Muscle layer of colon (tissue), 2 donors: ENCODE measurements around the gene CMAS.

ENCODE experiments used
- H3K27ac ChIP-seq: one replicate; pipeline ENCODE4 v1.7.0; 2013; ENCODE audit warnings: low read depth, mild to moderate bottlenecking, low read length, moderate library complexity
- H3K27me3 ChIP-seq, 2 donors: one replicate each; pipeline ENCODE4 v1.7.0; 2013; ENCODE audit warnings: low read length in 2 of 2, mild to moderate bottlenecking in 2 of 2; ENCODE audit not compliant: insufficient read depth in 2 of 2, control insufficient read depth in 1 of 2
- H3K36me3 ChIP-seq: one replicate; pipeline ENCODE4 v1.7.0; 2013; ENCODE audit warnings: mild to moderate bottlenecking, low read length; ENCODE audit not compliant: insufficient read depth
- H3K4me1 ChIP-seq: one replicate; pipeline ENCODE4 v1.7.0; 2013; ENCODE audit warnings: mild to moderate bottlenecking, low read length; ENCODE audit not compliant: insufficient read depth
- H3K4me3 ChIP-seq, 2 donors: one replicate each; pipeline ENCODE4 v1.7.0; 2013; ENCODE audit warnings: low read length in 2 of 2, low read depth in 1 of 2, mild to moderate bottlenecking in 1 of 2, moderate library complexity in 1 of 2
- H3K9ac ChIP-seq: one replicate; pipeline ENCODE4 v1.7.0; 2013; ENCODE audit warnings: low read length
- H3K9me3 ChIP-seq: one replicate; pipeline ENCODE4 v1.7.0; 2013; ENCODE audit warnings: mild to moderate bottlenecking, low read length
- donor health status: abdominal sarcoma.
- donor health status: Adenocarcinoma of cecum.

Gene CMAS

DNA sequence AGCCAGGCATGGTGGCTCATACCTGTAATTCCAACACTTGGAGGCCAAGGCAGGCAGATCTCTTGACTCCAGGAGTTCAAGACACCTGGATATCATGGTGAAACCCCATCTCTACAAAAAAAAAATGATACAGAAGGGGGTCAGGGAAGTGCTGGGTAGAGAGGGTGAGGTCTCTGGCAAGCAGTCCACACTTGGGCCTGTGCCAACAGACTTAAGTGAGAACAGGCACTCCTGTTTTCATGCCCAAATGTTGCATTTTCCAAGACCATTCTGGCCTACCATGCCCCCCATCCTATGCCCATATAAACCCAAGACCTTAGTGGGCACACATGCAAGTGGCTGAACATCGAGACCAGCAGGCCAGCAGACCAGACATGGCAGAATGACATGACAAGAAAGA lies 16.0 kb upstream of the CMAS start:
- H3K27me3 ChIP-seq: no peaks in the 10 kb centered on the region
- peaks cover 3% of the 10 kb centered on the region for H3K4me1 ChIP-seq
- no peak overlapping the region for H3K4me3 ChIP-seq
- no peak overlapping the region for H3K9ac ChIP-seq
- no peak overlapping the region for H3K27ac ChIP-seq
- H3K36me3 ChIP-seq: no peaks in the 10 kb centered on the region
- H3K9me3 ChIP-seq: no peaks in the 10 kb centered on the region

DNA sequence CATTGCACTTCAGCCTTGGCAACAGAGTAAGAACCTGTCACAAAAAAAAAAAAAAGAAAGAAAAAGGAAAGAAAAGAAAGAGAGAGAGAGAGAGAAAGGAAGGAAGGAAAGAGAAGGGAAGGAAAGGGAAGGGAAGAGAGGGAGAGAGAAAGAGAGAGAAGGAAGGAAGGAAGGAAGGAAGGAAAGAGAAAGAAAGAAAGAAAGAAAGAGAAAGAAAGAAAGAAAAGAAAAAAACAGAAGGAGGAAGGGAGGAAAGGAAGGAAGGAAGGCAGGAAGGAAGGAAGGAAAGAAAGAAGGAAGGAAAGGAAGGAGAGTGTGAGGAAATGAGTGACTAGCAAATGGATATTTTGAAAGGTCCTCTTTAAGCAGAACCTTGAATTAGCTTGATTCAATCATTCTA lies 13.3 kb upstream of the CMAS start:
- H3K27ac ChIP-seq: no peak overlapping the region
- peaks cover 6% of the 10 kb centered on the region for H3K4me1 ChIP-seq
- no peaks in the 10 kb centered on the region for H3K36me3 ChIP-seq
- no peaks in the 10 kb centered on the region for H3K9me3 ChIP-seq
- H3K4me3 ChIP-seq: no peak overlapping the region
- no peaks in the 10 kb centered on the region for H3K27me3 ChIP-seq
- no peak overlapping the region for H3K9ac ChIP-seq

DNA sequence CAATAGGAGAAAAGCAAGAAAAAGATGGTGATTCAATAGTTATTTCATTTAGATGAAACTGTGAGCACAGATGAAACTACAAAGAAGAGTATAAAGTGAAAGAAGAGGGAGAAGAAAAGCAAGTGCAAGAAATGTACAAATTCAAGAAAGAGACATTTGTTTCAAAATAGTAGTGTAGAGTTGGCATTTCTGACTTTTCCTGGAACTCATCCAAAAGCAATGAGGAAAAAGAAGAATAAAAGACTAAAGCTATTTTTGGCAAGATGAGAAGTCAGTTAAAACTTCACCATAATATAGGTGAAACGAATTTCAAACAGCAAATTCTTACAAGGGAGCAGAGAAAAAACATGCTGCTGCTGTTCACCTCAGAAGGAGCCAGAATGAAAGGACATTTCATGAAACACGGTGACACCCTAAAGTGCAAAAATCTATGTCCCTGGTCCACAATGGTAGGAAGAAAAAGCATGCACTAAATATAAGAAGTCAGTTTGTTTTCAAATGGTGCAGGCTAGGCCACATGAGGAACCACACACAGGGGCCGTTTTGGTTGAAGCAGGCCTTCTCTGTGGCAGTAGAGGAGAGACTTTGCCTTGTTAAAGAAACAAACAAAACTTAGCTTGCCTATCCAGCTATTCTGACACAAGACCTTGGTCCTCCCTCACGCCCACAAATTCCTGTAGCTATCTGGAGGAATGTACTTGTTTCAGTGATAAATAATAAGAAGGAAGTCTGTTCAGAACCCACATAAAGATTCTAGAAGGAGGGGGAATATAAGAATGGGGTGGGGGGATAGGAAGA lies 11.1 kb upstream of the CMAS start:
- Histone ChIP-seq H3K27ac (no peak overlapping the region), H3K9ac (no peak overlapping the region), H3K9me3 (no peaks in the 10 kb centered on the region)

DNA sequence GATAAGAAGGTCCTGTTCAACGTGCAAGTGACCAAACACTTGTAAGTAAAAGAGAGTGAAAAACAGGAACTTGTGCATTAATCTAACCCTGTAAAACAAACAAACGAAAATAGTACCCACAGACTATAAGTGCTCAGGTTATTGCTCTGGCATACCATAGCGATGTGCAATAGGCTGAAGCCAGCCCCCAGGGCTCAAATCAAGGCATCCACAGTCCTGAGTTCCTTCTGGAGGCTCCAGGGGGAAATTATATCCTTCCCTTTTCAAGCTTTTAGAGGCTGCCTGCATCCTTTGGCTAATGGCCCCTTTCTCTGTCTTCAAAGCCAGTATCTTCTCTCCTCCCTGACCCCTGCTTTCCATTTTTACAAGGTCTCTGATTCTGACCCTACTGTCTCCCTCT lies 8.1 kb upstream of the CMAS start:
- Histone ChIP-seq H3K9ac (no peak overlapping the region), H3K27me3 (no peaks in the 10 kb centered on the region), H3K27ac (no peak overlapping the region)

More for the DNA sequence above, 11.1 kb upstream of the CMAS start:
- H3K27me3 ChIP-seq: no peaks in the 10 kb centered on the region
- H3K36me3 ChIP-seq: no peaks in the 10 kb centered on the region
- peaks cover 6% of the 10 kb centered on the region for H3K4me1 ChIP-seq
- no peak overlapping the region for H3K4me3 ChIP-seq

DNA sequence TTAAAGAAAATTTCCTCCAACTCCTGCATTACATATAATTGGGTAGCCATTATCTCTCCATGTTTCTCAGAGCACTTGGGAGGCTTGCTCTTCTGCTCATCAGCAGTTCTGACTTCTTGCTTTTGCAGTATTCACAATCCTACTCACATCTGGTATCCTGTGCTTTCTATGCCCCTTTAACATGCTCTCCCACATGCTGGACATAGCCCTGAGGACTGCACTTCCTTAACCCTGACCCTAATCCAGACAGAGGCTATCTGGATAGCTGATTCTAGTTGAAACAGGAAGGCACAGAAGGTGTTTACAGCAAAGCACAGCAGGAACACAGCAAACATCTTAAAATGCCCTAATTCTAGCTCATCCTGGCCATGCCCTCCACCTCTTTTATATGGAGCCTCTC lies 7.3 kb upstream of the CMAS start:
- Histone ChIP-seq H3K4me3 (no peak overlapping the region), H3K27me3 (no peaks in the 10 kb centered on the region), H3K27ac (no peak overlapping the region), H3K4me1 (peaks cover 6% of the 10 kb centered on the region), H3K9me3 (no peaks in the 10 kb centered on the region), H3K9ac (no peak overlapping the region), H3K36me3 (no peaks in the 10 kb centered on the region)

More for the DNA sequence above, 8.1 kb upstream of the CMAS start:
- Histone ChIP-seq H3K36me3 (no peaks in the 10 kb centered on the region), H3K4me1 (peaks cover 6% of the 10 kb centered on the region), H3K9me3 (no peaks in the 10 kb centered on the region), H3K4me3 (no peak overlapping the region)

DNA sequence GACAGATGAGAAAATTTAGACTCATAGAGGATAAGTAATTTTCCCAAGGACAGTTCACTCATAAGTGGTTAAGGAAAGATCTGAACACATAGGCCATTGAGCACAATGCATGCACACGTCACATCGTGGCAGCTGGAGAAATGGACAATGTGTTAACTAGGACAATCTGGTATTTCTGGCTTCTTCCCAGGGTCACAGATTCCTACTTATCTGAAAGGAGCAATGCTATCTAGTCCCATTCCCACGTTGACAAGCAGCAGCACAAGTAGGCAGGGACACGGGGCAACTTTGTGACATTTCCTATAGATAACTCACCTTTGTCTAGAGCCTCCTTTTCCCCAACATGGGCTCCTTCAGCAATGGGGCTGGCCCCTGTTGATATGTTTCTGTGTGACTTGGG lies 6.7 kb upstream of the CMAS start:
- Histone ChIP-seq H3K9me3 (no peaks in the 10 kb centered on the region), H3K27me3 (no peaks in the 10 kb centered on the region), H3K4me3 (no peak overlapping the region), H3K9ac (no peak overlapping the region), H3K4me1 (peaks cover 6% of the 10 kb centered on the region), H3K27ac (no peak overlapping the region), H3K36me3 (no peaks in the 10 kb centered on the region)

DNA sequence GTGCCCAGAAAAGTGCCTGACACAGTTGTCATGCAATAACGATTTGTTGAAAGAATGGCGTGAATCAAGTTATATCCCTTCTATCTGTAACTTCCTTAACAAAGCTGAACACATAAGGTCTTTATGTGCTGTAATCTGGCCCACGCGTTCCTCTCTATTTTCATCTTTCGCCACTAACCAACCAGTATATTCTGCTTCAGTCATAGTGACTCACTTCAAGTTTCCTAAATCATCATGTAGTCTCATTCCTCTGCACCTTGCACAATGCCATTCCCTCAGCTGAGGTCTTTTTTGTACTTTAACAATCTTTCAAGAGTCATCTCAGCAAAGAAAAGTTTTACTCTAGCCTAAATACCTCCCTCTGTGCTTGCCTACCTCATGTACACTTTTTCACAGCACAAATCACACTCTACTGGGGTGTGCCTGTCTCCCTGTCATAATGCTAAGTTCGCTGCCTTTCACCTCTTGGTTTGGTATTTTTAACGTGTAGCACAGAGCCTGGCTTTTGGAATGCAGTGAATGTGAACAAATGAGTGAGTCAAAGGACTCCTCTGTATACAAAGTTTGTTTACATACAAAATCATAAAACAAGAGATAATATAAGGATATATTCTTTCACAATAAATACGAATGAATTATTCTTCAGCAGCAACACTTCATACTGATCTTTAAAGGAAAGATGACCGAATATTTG lies 2.9 kb upstream of the CMAS start:
- peaks cover 13% of the 10 kb centered on the region for H3K4me1 ChIP-seq
- H3K27ac ChIP-seq: no peak overlapping the region
- no peak overlapping the region for H3K9ac ChIP-seq
- H3K9me3 ChIP-seq: no peaks in the 10 kb centered on the region
- H3K27me3 ChIP-seq: no peaks in the 10 kb centered on the region
- H3K36me3 ChIP-seq: no peaks in the 10 kb centered on the region
- no peak overlapping the region for H3K4me3 ChIP-seq

DNA sequence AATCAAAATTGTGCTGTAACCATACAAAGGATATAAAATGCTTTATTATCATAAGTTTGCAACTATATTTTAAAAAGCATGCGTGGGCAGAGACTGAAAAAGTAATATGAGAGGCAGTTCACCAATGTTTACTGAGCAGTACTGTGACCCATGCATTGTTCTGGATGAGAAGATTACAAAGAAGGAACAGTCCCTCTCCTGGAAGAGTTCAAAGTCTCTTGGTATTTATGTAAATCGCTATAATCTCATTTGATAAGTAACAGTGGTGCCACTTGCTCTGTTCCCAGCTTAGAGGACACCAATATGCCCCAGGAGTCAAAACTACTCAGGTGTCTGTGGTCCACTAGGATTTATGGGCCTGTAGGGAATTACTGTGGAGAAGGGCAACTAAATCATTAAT lies 2.1 kb upstream of the CMAS start:
- Histone ChIP-seq H3K27me3 (no peaks in the 10 kb centered on the region), H3K4me3 (no peak overlapping the region), H3K9me3 (no peaks in the 10 kb centered on the region), H3K36me3 (no peaks in the 10 kb centered on the region), H3K9ac (no peak overlapping the region), H3K4me1 (peaks cover 13% of the 10 kb centered on the region), H3K27ac (no peak overlapping the region)

DNA sequence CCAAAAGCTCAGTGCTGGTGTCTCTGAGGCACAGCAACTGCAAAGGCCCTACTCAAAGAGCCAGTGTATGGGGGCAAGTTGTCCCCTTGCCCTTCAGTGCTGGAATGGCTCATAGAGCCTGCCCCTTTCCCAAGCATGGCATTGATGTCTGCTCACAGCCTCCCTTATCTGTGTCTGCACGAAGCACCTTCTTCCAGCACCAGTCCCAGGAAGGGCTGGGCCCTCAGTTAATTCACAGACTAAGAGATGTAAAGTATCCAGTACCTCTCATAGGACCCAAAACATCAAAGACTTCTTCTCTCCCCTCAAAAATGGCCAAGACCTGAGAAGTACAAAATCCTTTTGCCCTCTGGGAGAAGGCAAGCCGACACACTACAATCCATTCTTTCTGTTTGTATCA lies 1.6 kb upstream of the CMAS start:
- Histone ChIP-seq H3K27ac (no peak overlapping the region), H3K4me1 (peaks cover 13% of the 10 kb centered on the region), H3K9me3 (no peaks in the 10 kb centered on the region), H3K4me3 (no peak overlapping the region), H3K27me3 (no peaks in the 10 kb centered on the region), H3K36me3 (no peaks in the 10 kb centered on the region), H3K9ac (no peak overlapping the region)

DNA sequence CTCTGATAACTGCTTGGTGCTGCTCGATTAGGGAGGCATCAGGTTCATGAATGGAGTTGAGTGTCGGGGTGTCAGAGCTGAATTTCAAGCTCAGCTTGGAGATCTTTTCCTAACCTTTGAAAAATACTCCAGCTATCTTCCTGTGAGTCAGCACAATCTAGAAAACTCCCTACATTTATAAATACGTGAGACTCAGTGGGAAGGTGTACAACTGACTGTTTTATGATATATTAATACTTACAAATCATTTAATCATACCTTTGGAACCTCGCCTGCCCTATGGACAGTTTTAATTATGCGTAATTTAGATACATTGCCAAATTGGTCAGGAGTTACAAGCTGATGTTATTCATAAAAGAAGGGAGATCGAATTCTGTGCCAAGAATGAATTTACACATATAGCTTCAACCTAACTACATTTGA lies 961 bp downstream of the CMAS start:
- H3K4me1 ChIP-seq: peaks cover 25% of the 10 kb centered on the region

DNA sequence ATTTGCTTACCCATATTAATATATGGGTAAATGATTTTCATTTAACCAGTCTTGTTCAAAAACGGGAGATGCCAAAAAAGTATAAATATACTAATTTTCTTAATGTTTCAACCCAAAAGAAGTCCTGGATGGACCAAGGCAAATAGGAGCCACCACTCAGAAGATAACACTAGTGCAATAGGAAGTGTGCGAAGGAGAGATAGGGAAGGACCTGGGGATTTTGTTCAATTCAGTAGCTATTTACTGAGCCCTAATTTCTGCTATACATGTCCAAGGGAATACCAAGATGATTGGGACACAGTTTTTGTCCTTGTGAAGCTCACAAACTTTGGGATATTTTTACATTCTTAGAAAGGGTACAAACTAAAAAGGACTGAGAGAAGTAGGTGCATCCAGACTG lies 1.5 kb downstream of the CMAS start:
- no peaks in the 10 kb centered on the region for H3K27me3 ChIP-seq
- H3K9ac ChIP-seq: no peak overlapping the region
- peaks cover 25% of the 10 kb centered on the region for H3K4me1 ChIP-seq
- no peak overlapping the region for H3K27ac ChIP-seq
- no peaks in the 10 kb centered on the region for H3K9me3 ChIP-seq
- H3K4me3 ChIP-seq: no peak overlapping the region
- H3K36me3 ChIP-seq: no peaks in the 10 kb centered on the region

More for the DNA sequence above, 961 bp downstream of the CMAS start:
- H3K9me3 ChIP-seq: no peaks in the 10 kb centered on the region
- H3K36me3 ChIP-seq: no peaks in the 10 kb centered on the region
- H3K27ac ChIP-seq: peak overlapping the region; percentile 93
- no peaks in the 10 kb centered on the region for H3K27me3 ChIP-seq
- H3K4me3 ChIP-seq: peak overlapping the region; percentile 76 to 99
- H3K9ac ChIP-seq: peak overlapping the region; percentile 46
